H1 (cell line): Measurements from ENCODE around the gene PRSS22. TPM values are rescaled to one million over a fixed set of nuclear protein-coding genes. Genes with fewer than 3 reads are reported as not detected.

ENCODE experiments used
- MAX ChIP-seq: IDR thresholded peaks from 2 replicates; pipeline ENCODE4 v1.6.1; 2012; ENCODE audit warnings: inconsistent platforms
- POU5F1 ChIP-seq: IDR thresholded peaks from 2 replicates; pipeline ENCODE4 v1.6.1; 2011; ENCODE audit warnings: low read depth, mild to moderate bottlenecking, low read length, moderate library complexity
- RNF2 ChIP-seq: fragments of 200-900, 300-1000 bp; sonication (generic); IDR thresholded peaks from 2 replicates; pipeline ENCODE4 v1.7.1; 2016; ENCODE audit warnings: borderline replicate concordance, low read depth, mild to moderate bottlenecking, antibody characterized with exemption, low read length; ENCODE audit not compliant: poor library complexity, severe bottlenecking; ENCODE audit errors: missing control alignments
- TEAD4 ChIP-seq: IDR thresholded peaks from 2 replicates; pipeline ENCODE4 v1.6.1; 2012; ENCODE audit warnings: low read depth, low read length, inconsistent platforms, mixed read lengths
- polyA plus RNA-seq, 7 experiments: library from polyadenylated mRNA; depleted of rRNA in 3 of 7; stranded (reverse) in 5 of 7; unstranded in 2 of 7; fragments of >200 nt in 5 of 7; fragments of 200-250 nt in 2 of 7; gene quantifications; 1 replicate in 5 of 7; 2 replicates in 1 of 7; 4 replicates in 1 of 7; pipeline versions ENCODE4 v1.2.1 to v1.2.3, GENCODE V29; 2011 to 2013; ENCODE audit warnings: missing spikeins in 2 of 7, mixed read lengths in 2 of 7
- total RNA-seq: library from RNA; stranded (reverse); fragmentation: NEBNext Ultra II Directional; extraction: Animal tissue kit (Norgen Biotek cat#: 25700); gene quantifications from 2 replicates; pipeline ENCODE4 v1.2.1, GENCODE V29; 2021

Gene PRSS22
- total and polyA plus RNA-seq, 2 of the 8 experiments (the other 6 are each of a cell fraction or from before 2014, with no cell fraction given) = 4.0 to 4.4 TPM

- no peak for TF ChIP-seq TEAD4
- TF ChIP-seq RNF2 = no peak
- TF ChIP-seq POU5F1 = no peak
- no peak for TF ChIP-seq MAX
- TF ChIP-seq, all 59 proteins: peak for 0
Measured at GRCh38 chr16:2839650-2840450, 18.1 kb downstream of the PRSS22 start (continued).
